ENCODE measurements around the gene CDC42BPB.

The CDC42BPB gene

GRCh38 chr14:103021684-103022001, 35.7 kb downstream of the CDC42BPB start:
- peaks cover 0 to 53% (median 4%) of the 10 kb centered on the region in 11 experiments; a peak in 8 of 22 replicates for H4K20me1 ChIP-seq
- H3K27me3 ChIP-seq = no peaks in the 10 kb centered on the region
- peak overlapping the region in 5 of 10 experiments; percentile 21 to 43 (median 25); a peak in 3 of 20 replicates for H3K4me3 ChIP-seq
- H3K27ac ChIP-seq = peak overlapping the region in 5 of 11 experiments; percentile 0 to 54 (median 34); a peak in 3 of 22 replicates
- no peaks in the 10 kb centered on the region for H3K36me3 ChIP-seq
- H3K9ac ChIP-seq = peak overlapping the region in 6 of 11 experiments; percentile 15 to 56 (median 36); a peak in 8 of 22 replicates
- no peak for TF ChIP-seq Cebpa-rat (IDR thresholded peaks at IDR 0.05)
- H3K4me2 ChIP-seq = peak overlapping the region; percentile 48 to 89 (median 76)
- H3K9me3 ChIP-seq (replicated peaks in 1 of 11) = peaks cover 0 to 13% (median 8%) of the 10 kb centered on the region in 11 experiments; a peak in 9 of 22 replicates
- H3K4me1 ChIP-seq = peaks cover 32 to 45% (median 34%) of the 10 kb centered on the region in 10 experiments

GRCh38 chr14:103020271-103021170, 36.8 kb downstream of the CDC42BPB start:
- peaks cover 35 to 53% (median 42%) of the 10 kb centered on the region in 10 experiments for H3K4me1 ChIP-seq
- no peak overlapping the region for H3K27ac ChIP-seq
- H4K20me1 ChIP-seq = peaks cover 0 to 65% (median 4%) of the 10 kb centered on the region in 11 experiments; a peak in 8 of 22 replicates
- H3K27me3 ChIP-seq = no peaks in the 10 kb centered on the region
- H3K4me3 ChIP-seq = no peak overlapping the region
- no peak overlapping the region for H3K9ac ChIP-seq
- TF ChIP-seq Cebpa-rat (IDR thresholded peaks at IDR 0.05) = no peak
- H3K9me3 ChIP-seq (replicated peaks in 1 of 11) = peaks cover 0 to 6% (median 1%) of the 10 kb centered on the region in 11 experiments; a peak in 7 of 22 replicates
- H3K4me2 ChIP-seq = peak overlapping the region in 1 of 11 experiments; percentile 76; a peak in 3 of 22 replicates
- H3K36me3 ChIP-seq = no peaks in the 10 kb centered on the region

- peaks cover 0 to 72% (median 4%) of the 10 kb centered on the region in 11 experiments; a peak in 8 of 22 replicates for H4K20me1 ChIP-seq
- peaks cover 42 to 57% (median 49%) of the 10 kb centered on the region in 10 experiments for H3K4me1 ChIP-seq
- no peaks in the 10 kb centered on the region for H3K9me3 ChIP-seq (replicated peaks in 1 of 11)
- no peak overlapping the region for H3K9ac ChIP-seq
- H3K4me3 ChIP-seq = no peak overlapping the region
- H3K27ac ChIP-seq = no peak overlapping the region
- H3K27me3 ChIP-seq = no peaks in the 10 kb centered on the region
- TF ChIP-seq Cebpa-rat (IDR thresholded peaks at IDR 0.05) = no peak
- no peak overlapping the region for H3K4me2 ChIP-seq
- H3K36me3 ChIP-seq = no peaks in the 10 kb centered on the region
These were observed 37.5 kb downstream of the CDC42BPB start for GRCh38 chr14:103019826-103020225.

GRCh38 chr14:103019236-103019635, 38.1 kb downstream of the CDC42BPB start:
- no peaks in the 10 kb centered on the region for H3K36me3 ChIP-seq
- H3K4me3 ChIP-seq = no peak overlapping the region
- no peak for TF ChIP-seq Cebpa-rat (IDR thresholded peaks at IDR 0.05)
- no peak overlapping the region for H3K27ac ChIP-seq
- no peak overlapping the region for H3K4me2 ChIP-seq
- H3K9me3 ChIP-seq (replicated peaks in 1 of 11) = no peaks in the 10 kb centered on the region
- H3K9ac ChIP-seq = no peak overlapping the region
- H4K20me1 ChIP-seq = peaks cover 0 to 77% (median 4%) of the 10 kb centered on the region in 11 experiments; a peak in 8 of 22 replicates
- H3K4me1 ChIP-seq = peaks cover 46 to 57% (median 52%) of the 10 kb centered on the region in 10 experiments
- H3K27me3 ChIP-seq = no peaks in the 10 kb centered on the region

- Histone ChIP-seq H3K9me3 (replicated peaks in 1 of 11) (no peaks in the 10 kb centered on the region), H3K27ac (no peak overlapping the region), H3K4me1 (peaks cover 21 to 38% (median 29%) of the 10 kb centered on the region in 10 experiments), H3K4me2 (peak overlapping the region in 1 of 11 experiments; percentile 76; a peak in 2 of 22 replicates), H3K4me3 (no peak overlapping the region), H3K9ac (no peak overlapping the region), H3K36me3 (no peaks in the 10 kb centered on the region), H4K20me1 (peaks cover 0 to 78% (median 0%) of the 10 kb centered on the region in 11 experiments; a peak in 8 of 22 replicates), H3K27me3 (no peaks in the 10 kb centered on the region)
- TF ChIP-seq Cebpa-rat (IDR thresholded peaks at IDR 0.05) = no peak
These were observed 40.8 kb downstream of the CDC42BPB start for GRCh38 chr14:103016594-103016993.

- H3K9me3 ChIP-seq (replicated peaks in 1 of 11) = no peaks in the 10 kb centered on the region
- no peak overlapping the region for H3K9ac ChIP-seq
- H3K4me1 ChIP-seq = peaks cover 17 to 39% (median 27%) of the 10 kb centered on the region in 10 experiments
- H3K4me3 ChIP-seq = no peak overlapping the region
- no peaks in the 10 kb centered on the region for H3K36me3 ChIP-seq
- H3K4me2 ChIP-seq = peak overlapping the region in 5 of 11 experiments; percentile 20 to 83 (median 59); a peak in 9 of 22 replicates
- peaks cover 0 to 76% (median 0%) of the 10 kb centered on the region in 11 experiments; a peak in 8 of 22 replicates for H4K20me1 ChIP-seq
- TF ChIP-seq Cebpa-rat (IDR thresholded peaks at IDR 0.05) = no peak
- H3K27me3 ChIP-seq = no peaks in the 10 kb centered on the region
- H3K27ac ChIP-seq = no peak overlapping the region
These were observed 41.3 kb downstream of the CDC42BPB start for GRCh38 chr14:103016071-103016470.

GRCh38 chr14:103015426-103015825, 41.9 kb downstream of the CDC42BPB start:
- Histone ChIP-seq H3K9ac (peak overlapping the region in 5 of 11 experiments; percentile 21 to 56 (median 30); a peak in 4 of 22 replicates), H3K4me3 (0 out of 20 replicates have a peak overlapping the region, but pooled peaks of 1 of the 10 experiments have one; percentile 18), H3K4me2 (peak overlapping the region; percentile 52 to 83 (median 65)), H3K27me3 (no peaks in the 10 kb centered on the region), H3K9me3 (replicated peaks in 1 of 11) (no peaks in the 10 kb centered on the region), H3K36me3 (no peaks in the 10 kb centered on the region), H3K27ac (peak overlapping the region in 4 of 11 experiments; percentile 52 to 75 (median 65); a peak in 7 of 22 replicates), H3K4me1 (peaks cover 17 to 43% (median 27%) of the 10 kb centered on the region in 10 experiments), H4K20me1 (peaks cover 0 to 75% (median 0%) of the 10 kb centered on the region in 11 experiments; a peak in 8 of 22 replicates)
- no peak for TF ChIP-seq Cebpa-rat (IDR thresholded peaks at IDR 0.05)

- no peak; a peak in 1 of 22 replicates for TF ChIP-seq Cebpa-rat (IDR thresholded peaks at IDR 0.05)
- Histone ChIP-seq H3K4me3 (peak overlapping the region in 1 of 10 experiments; percentile 18; a peak in 1 of 20 replicates), H4K20me1 (peaks cover 0 to 69% (median 0%) of the 10 kb centered on the region in 11 experiments; a peak in 8 of 22 replicates), H3K9ac (peak overlapping the region in 9 of 11 experiments; percentile 3 to 56 (median 29); a peak in 13 of 22 replicates), H3K9me3 (replicated peaks in 1 of 11) (no peaks in the 10 kb centered on the region), H3K4me2 (peak overlapping the region; percentile 52 to 83 (median 65)), H3K27me3 (no peaks in the 10 kb centered on the region), H3K36me3 (no peaks in the 10 kb centered on the region), H3K4me1 (peaks cover 17 to 38% (median 27%) of the 10 kb centered on the region in 10 experiments), H3K27ac (peak overlapping the region; percentile 12 to 75 (median 52); a peak in 20 of 22 replicates)
These were observed 42.7 kb downstream of the CDC42BPB start for GRCh38 chr14:103014466-103015228.
